Cardiac fibroblast (primary cell): ENCODE results near the gene HDAC6.

ENCODE experiments used
- DNase-seq, 2 donors: peaks; one replicate each; pipeline versions ENCODE4 v3.0.0 to v3.0.0-alpha.2; 2010; ENCODE audit warnings: low read depth in 2 of 2
- H3K4me3 ChIP-seq, 2 donors: replicated peaks in 1 of 2; 1 replicate in 1 of 2; 2 replicates in 1 of 2; pipeline ENCODE4 v1.5.1; 2011; ENCODE audit warnings: low read depth in 2 of 2, low read length in 2 of 2, mild to moderate bottlenecking in 2 of 2, moderate library complexity in 1 of 2
- CTCF ChIP-seq: IDR thresholded peaks from one replicate; pipeline ENCODE4 v1.5.1; 2011; ENCODE audit warnings: low read depth, mild to moderate bottlenecking, low read length, inconsistent platforms

Gene HDAC6

DNA sequence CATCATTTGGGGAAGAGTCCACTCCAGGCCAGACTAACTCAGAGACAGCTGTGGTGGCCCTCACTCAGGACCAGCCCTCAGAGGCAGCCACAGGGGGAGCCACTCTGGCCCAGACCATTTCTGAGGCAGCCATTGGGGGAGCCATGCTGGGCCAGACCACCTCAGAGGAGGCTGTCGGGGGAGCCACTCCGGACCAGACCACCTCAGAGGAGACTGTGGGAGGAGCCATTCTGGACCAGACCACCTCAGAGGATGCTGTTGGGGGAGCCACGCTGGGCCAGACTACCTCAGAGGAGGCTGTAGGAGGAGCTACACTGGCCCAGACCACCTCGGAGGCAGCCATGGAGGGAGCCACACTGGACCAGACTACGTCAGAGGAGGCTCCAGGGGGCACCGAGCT, 21.2 kb downstream of the HDAC6 start:
- DNase-seq: no peak
- no peak for TF ChIP-seq CTCF
- H3K4me3 ChIP-seq: no peak overlapping the region

DNA sequence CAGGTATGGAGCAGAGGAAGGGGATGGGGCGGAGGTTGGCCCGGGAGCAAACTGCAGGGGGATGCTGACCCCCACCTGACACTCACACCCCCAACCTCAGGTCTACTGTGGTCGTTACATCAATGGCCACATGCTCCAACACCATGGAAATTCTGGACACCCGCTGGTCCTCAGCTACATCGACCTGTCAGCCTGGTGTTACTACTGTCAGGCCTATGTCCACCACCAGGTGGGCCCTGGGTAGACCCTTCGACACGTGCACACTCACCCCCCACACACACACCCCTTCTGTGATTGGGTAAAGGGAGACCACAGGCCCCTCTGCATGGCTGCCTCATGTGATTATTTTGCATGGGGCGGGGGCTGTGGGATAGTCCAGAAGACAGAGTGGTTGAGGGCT, 22.2 kb downstream of the HDAC6 start:
- no peak for TF ChIP-seq CTCF
- H3K4me3 ChIP-seq: no peak overlapping the region
- DNase-seq: no peak

GRCh38 chrX:48826135-48826875, 24.4 kb downstream of the HDAC6 start, which contains the start of gene ERAS:
Gene ERAS, plus strand, starts transcription at chrX:48826513. Its CDS starts 2,611 bp downstream, at chrX:48829124.
- H3K4me3 ChIP-seq: no peak within 1 kb of the TSS
- no peak for TF ChIP-seq CTCF
- no peak for DNase-seq

- DNase-seq: no peak
- TF ChIP-seq CTCF: no peak
- H3K4me3 ChIP-seq: no peak overlapping the region
These were observed 25.2 kb downstream of the HDAC6 start for GRCh38 chrX:48826876-48827653.

GRCh38 chrX:48827654-48827968, 25.7 kb downstream of the HDAC6 start:
- TF ChIP-seq CTCF: no peak
- DNase-seq: no peak
- no peak overlapping the region for H3K4me3 ChIP-seq

DNA sequence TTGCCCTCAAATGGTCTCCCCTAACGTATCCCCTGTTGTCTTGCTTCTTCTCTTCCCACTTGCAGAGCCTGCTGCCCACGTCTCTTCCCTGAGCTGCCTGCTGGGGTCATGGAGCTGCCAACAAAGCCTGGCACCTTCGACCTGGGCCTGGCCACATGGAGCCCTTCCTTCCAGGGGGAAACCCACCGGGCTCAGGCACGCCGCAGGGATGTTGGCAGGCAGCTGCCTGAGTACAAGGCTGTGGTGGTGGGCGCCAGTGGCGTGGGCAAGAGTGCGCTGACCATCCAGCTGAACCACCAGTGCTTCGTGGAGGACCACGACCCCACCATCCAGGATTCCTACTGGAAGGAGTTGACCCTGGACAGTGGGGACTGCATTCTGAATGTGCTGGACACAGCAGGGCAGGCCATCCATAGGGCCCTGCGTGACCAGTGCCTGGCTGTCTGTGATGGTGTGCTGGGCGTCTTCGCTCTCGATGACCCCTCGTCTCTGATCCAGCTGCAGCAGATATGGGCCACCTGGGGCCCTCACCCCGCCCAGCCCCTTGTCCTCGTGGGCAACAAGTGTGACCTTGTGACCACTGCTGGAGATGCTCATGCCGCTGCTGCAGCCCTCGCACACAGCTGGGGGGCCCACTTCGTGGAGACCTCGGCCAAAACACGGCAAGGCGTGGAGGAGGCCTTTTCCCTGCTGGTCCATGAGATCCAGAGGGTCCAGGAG, 27.3 kb downstream of the HDAC6 start:
- no peak overlapping the region for H3K4me3 ChIP-seq
- no peak for TF ChIP-seq CTCF
- no peak for DNase-seq
